IPS DF 4.7 (cell line): ENCODE data around the gene S100A13.
"Not testable (repeated sequence)": the region's sequence is repeated elsewhere in the genome, so short reads cannot be mapped to it uniquely, and the experiment has no call there.

Experiments
- DNase-seq: peaks from one replicate; pipeline ENCODE4 v3.0.0-alpha.2; 2013; ENCODE audit warnings: low spot score; ENCODE audit errors: extremely low read depth

S100A13 gene

DNA sequence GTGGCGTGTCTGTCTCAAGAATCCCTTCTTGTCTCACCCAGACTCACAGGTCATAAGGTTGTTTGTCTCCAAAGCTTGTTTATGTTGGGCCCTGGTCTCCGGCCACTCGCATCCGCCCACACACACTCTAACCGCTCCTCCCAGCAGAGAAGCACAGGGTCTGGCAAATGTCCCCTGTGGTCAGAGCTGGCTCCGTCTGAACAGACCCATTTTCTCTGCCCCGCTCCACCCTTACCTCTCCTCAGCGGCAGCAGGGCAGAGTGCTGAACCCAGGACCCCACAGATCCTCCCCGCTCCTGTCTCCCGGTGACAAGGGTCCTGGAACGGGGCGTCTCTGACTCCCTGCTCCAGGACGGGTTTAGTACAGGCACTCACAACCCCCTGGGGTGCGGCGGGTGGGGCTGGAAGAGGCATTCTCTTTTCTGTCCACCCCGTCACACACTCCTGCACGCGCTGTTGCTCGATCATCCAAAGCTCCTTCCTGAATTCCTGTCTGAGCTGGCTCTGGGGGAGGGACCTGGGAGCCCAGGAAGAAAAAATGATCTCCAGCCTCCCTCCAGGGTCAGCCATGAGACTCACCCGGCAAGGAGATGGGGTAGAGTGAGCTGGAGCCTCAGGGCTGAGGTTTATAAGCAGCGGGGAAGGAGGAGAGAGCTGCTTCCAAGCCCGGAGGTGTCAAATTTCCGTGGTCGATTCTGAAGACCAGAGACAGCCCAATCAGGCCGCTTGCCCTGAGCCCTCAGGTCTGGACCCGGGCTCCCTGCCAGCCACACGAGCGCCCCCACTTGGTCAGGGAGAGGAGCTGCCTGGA lies at the start of gene S100A13:
Gene S100A13, minus strand, starts transcription at position 602 of the 811 bp plus-strand sequence. CDS start 1,033 bp downstream, outside the sequence.
- peak; percentile 95 for DNase-seq

DNA sequence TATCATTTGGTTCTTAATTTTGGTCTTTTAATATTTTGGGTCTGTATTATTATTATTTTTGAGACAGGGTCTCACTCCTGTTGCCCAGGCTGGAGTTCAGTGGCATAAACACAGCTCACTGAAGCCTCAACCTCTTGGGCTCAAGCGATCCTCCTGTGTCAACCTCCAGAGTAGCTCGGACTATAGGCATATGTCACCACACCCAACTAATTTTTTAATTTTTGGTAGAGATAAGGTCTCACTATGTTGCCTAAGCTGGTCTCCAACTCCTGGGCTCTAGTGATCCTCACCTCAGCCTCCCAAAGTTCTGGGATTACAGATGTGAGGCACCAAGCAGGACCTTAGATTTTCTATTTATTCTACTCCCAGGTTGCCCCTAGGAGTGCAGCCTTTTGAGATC lies 46.2 kb upstream of the S100A13 start:
- DNase-seq, result no peak

DNA sequence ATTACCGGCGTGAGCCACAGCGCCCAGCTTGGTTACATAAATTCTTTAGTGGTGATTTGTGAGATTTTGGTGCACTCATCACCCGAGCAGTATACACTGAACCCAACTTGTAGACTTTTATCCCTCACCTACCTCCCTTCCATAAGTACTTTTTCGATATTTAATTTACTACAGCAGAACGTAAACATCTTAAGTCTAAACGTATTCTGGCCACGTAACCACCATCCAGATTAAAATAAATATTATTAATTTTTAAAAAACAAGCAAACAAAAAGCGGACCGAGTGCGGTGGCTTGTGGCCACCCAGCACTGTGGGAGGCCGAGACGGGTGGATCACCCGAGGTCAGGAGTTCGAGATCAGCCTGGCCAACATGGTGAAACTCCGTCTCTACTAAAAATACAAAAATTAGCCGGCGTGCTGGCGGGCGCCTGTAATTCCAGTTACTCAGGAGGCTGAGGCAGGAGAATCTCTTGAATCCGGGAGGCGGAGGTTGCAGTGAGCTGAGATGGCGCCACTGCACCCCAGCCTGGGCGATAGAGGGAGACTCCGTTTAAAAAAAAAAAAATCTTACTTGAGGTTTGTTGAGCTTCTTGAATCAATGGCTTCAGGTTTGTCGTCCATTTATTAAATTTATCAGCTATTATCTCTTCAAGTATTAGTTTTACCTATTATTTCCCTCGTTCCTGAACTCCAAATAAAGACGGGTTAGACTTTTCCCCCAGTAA lies 44.5 kb upstream of the S100A13 start:
- DNase-seq, result not testable (repeated sequence)

DNA sequence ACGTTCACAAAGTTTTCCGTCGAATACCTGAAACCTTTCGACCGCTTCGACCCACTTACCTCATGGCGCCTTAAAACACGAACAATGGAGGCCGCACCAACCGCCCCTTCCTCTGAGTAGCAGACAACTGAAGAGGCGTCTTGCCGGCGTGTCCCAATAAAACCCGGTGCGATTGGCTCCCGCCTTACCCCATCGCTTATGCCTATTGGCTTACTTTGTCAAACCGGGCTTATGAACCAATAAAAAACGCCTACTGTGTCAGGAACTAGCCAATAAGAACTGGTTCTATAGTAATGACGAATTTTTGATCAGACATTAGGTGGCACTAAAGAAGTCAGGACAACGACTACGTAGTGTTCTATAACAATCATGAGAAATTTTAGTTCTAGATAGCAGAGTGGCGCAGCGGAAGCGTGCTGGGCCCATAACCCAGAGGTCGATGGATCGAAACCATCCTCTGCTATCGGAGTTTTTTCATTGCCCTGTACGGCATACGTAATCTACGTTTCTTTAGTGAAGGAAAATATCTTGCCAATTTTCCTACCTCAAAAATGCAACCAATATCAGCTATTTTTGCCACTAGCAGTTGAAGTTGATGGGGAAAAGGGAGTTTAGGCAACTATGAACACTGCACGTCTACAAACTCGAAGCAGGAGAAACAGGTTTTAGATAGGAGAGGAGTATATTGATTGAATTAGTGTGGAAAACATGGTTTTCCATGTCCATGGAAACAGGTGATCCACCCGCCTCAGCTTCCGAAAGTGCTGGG lies 43.7 kb upstream of the S100A13 start, which contains the start of gene ILF2:
Gene ILF2, minus strand, starts transcription at position 135 of the 769 bp plus-strand sequence. Its CDS starts 71 bp downstream, at position 64.
- DNase-seq, result peak; percentile 99

DNA sequence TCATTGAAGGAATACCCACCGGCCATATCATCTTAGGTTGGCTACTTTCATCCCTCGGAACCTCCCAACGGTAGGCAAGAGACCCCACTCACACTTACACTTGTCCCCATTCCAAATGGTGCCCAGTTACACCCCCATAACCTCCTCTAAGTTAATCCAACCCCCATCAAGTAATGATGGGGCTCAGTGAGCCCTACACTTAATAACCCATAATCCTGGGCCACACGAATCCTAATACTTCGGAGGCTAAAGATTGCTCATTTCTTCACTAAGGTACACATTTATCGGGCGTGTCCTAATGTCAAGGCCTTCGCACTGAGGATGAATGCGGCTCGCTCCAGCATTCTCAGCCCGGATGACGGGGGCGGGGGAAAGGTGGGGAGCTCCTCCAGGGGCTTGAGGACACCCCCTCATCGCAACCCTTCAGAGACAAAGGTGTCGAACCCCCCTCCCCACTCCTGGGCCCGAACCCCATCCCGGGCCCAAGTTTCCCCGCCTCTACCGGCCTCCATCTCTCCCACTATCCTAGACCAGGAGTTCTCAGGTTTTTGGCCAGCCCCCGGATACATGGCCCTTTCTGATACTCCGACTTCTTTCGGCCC lies 43.1 kb upstream of the S100A13 start:
- no peak for DNase-seq

DNA sequence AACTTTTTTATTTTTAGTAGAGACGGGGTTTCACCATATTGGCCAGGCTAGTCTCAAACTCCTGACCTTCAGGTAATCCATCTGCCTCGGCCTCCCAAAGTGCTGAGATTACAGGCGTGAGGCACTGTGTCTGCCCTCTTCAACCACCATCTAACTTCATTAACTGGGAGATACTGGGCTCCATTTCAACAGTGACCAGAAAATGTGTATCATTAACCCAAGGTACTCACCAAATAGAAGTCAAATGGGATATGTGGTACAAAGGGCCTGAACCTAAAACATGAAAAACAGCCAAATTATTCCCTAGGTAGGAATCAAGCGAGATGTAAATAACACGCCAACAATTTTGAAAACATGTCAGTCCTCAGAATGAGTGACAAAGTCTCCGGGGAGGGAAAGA lies 42.3 kb upstream of the S100A13 start:
- no peak for DNase-seq

DNA sequence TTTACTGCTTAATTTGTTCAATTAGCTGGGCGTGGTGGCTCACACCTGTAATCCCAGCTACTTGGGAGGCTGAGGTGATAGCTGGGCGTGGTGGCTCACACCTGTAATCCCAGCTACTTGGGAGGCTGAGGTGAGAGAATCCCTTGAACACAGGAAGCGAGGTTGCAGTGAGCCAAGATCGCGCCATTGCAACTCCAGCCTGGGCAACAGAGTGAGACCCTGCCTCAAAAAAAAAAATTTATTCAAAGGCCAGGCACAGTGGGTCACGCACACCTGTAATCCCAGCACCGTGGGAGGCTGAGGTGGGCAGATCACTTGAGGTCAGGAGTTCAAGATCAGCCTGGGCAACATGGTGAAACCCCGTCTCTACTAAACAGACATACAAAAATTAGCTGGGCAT lies 41.4 kb upstream of the S100A13 start:
- not testable (repeated sequence) for DNase-seq

DNA sequence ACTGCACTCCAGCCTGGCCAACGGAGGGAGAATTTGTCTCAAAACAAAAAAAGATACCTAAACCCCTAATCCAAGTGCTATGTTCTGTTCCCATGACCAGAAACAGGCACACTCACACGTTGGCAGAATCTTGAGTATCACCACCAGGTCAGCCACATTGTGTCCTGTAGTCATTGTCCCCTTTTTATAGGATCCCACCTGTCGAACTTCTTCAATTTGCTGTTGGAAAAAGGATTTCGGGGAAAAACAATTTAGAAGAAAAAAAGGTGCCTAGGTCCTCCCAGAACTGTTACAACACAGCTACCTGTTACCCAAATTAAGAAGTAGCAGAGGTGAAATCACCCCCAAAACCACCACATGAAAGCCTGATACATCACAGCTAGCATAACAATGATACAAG lies 40.1 kb upstream of the S100A13 start:
- DNase-seq, result no peak

DNA sequence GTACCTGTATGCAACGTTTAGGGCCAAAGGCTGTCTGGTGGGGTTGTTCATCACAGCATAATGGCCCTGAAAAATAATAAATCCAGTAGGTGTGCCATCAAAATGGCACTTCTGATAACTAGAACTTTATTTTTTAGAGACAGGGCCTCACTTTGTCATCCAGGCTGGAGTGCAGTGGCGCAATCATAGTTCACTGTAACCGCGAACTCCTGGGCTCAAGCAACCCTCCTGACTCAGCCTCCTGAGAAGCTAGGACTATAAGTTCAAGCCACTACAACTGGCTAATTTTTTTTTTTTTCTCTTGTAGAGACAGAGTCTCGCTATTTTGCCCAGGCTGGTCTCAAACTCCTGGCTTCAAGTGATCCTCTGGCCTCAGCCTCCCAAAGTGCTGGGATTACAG lies 35.9 kb upstream of the S100A13 start:
- DNase-seq, result no peak

DNA sequence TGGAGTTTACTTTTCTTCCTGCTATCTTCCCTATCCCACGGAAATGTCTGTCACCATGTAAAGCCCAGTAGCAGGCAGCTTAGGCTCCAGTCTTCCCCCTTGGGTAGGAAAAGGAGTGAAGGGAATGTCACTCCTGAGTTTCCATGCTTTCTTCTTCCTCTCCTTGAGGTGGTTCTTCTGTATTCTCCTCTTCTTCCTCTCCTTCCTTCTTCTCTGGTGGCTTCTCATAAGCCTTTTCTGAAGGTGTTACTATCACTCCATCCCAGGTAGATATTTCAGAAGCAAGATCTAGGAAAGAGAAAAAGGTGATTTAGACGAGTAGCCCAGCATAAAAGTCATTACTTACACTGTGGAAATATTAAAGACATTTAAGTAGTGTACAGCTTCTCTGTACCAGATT lies 35.0 kb upstream of the S100A13 start:
- DNase-seq, result no peak

DNA sequence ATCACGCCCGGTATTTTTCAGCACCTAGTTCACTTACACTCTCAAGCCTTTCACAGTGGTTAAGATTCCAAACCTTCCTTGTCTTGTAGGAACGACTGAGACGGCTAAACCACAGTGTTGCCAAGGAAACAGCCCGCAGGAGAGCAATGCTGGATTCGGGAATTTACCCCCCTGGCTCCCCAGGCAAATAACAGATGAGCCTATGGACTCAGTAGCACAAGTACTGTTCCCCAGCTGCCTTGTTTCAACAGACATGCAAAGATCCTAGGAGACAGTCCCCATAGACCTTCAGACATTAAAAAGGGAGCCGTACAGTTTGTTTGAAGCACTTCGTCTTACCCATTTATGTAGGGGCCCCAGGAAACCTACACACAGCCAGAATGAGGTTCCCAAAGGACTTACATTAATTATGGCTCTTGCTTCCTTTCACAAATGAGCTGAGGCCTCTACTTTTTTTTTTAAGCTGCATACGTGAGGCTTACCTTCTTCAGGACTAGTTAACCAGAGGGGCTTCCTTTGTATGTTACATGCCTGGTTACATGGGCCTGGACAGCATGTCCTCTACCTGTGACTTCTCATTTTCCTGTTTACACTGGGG lies 33.9 kb upstream of the S100A13 start:
- no peak for DNase-seq

DNA sequence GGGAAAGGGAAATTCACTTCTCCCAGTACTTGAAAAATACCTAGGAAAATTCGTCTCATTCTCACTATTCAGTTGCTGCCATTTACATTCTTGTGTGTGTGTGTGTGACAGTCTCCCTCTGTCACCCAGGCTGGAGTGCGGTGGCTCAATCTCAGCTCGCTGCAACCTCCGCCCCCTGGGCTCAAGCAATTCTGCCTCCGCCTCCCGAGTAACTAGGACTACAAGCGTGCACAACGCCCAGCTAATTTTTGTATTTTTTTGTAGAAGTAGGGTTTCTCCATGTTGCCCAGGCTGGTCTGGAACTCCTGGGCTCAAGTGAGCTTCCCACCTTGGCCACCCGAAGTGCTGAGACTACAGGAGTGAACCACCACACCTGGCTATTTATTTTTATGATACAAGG lies 32.4 kb upstream of the S100A13 start:
- no peak for DNase-seq

DNA sequence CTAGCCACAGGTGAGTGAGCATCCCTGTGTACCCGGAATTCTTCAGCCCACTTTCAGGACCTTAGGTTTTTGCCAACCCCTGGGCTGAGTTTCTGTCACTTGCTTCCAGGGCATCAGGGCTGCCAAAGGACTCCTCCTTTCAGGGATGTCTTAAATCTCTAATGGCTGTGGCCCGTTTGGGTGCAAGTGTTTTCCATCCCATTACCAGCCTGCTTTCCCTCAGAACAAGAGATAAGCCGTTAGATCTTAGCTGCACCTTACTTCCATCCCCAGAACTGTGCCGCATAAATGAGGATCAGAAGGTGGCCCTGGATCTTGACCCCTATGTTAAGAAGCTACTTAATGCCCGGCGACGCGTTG lies 31.9 kb upstream of the S100A13 start:
- no peak for DNase-seq

DNA sequence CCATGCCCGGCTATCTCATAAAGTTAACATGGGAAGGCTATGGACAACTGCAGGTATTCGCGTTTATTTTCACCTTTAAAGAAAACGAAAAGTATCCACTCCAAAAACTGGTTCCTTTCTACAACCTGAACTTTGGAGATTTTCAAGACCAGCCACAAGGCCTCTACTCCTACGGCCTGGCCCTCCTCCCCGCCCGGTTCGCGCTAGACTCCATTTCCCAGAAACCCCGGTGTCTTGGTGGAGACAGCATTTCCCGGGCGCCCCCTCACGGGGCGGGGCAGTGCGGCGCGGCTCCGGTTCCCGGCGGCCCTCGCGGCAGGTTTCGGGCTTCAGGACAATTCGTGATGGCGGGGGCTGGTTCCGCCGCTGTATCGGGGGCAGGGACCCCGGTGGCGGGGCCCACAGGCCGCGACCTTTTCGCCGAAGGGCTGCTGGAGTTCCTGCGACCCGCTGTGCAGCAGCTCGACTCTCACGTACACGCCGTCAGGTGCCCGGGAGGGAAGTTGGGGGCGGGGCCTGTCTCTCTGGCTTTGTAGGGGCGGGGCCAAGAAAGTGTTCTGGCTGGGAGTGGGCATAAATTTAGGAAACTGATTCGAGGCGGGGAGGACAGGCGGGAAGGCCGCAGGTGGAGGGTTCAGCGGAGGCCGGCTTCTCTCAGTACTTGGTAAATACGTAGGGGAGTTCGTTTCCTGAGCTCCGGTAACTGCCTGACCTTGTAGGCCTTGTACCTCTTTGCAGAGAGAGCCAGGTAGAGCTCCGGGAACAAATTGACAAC lies 31.3 kb upstream of the S100A13 start, which contains the start of gene SNAPIN:
Gene SNAPIN, plus strand, starts transcription at position 304 of the 775 bp plus-strand sequence. Its CDS starts 41 bp downstream, at position 345.
- no peak for DNase-seq

DNA sequence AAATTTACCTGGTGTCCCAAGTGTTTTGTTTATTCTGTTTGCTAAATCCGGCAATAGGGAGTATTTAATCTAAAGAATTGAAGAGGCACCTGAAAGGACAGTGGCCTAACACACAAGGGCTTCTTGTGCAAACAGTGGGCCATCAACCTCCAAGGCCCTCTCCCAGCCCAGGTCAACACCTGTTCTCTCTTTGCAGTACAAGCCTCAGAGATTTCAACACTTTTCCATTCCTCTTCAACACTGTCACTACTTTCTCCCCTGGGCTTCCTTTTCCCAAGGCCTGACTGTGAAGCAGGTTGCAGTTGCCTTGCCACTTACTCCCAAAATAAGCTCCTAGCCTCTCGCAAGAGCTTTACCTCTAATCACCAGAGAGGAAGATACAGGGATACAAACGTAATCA lies 28.0 kb upstream of the S100A13 start:
- no peak for DNase-seq

DNA sequence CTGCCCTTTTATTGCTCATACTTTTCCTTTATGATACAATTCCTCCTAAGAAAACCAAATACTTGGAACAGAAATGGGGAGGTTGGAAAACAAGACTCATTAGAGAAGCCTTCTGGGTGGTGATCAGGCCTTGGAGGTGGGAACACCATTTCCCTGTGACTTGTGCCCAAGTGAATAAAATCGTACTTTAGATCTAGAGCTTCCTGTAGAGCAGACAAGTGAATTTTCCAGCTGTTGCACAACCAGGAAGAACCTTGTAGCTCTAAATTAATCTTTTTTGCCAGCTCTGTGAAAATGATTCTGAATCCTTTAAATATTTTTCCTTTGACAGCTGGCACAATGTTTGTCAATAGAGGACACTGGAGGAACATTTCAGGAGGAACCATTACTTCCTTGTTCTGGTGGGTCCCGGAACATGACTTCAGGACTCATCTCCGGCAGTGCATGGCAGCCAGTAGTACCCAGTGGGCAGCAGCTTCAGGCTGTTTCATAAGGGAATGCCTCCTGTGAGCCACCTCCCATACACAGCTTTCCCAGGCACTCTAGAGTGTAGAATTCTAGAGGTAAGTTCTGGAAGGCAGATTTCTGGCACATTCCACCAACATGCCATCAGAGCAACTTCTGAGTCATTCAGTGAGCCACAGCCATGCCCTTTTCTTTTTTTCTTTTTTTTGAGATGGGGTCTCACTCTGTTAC lies 25.6 kb upstream of the S100A13 start:
- no peak for DNase-seq

DNA sequence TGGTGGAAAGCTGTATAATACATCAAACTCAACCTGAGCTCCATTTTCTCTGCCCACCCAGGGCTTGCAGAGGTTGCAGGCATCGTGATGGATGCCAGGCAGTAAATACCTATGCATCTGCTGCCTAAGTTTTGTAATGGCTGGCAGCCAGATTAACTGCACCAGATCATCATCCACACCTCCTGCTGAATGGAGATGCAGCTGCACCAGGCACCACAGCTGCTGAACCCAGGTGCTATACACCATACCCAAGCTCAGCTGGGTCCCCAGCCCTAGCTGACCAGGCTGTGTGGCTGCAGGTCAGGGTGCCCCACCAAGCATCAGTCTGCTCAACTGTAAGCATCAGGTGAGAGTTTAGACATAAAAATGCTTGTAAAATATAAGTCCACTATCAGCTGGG lies 24.5 kb upstream of the S100A13 start:
- no peak for DNase-seq

DNA sequence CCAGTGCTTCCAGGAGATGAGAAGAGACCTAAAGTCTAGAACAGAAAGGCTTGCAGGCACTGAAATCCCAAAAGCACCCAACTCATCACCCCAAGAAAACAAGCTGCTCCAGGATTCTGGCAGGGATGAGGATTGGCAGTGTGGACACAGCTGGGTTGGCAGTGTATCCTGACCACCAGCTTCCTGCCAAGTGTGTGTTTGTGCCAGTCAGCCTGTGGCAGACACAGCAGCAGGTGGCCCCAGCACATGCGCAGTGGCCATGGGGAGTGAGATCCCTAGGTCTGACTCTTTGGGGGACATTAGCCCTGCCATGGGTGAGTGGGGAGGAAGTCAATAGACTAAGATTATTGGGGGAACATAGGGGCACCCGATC lies 22.5 kb upstream of the S100A13 start:
- DNase-seq, result no peak

DNA sequence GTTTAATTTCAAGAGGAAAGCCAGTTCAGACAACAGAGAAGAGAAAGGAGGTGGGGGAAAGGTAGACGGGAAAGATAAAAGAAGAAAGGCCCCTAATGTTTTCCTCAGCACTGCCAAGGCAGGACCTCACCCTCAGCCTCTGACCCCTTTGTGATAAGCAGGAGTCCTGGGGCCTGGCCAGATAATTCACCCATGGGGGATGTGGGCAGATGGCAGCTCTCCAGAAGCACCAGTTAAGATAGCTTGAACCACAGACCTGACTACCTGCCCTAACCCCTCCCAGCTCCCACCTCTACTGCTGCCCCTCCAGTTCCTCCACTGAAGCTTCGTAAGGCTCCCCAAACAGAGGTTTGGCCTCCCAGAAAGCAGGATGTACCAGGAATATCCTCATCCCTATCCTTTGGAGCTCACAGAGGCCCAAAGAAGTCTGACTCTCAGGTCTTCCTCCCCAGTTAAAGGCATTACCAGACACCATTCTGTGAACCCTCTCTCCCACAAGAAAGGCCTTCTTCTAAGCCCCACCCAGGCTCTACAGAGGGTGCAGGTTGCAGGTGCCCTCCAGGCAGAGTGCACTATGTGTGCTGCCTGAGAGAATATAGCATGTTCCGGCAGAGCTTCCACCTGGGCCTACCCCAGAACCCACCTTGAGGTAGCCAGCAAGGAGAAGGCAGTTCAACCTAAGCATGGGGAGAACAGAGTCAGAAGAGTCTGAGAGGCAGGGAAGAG lies 22.0 kb upstream of the S100A13 start:
- no peak for DNase-seq
